K562 (cell line): ENCODE results near the gene ANKMY1. TPM values are rescaled to one million over a fixed set of nuclear protein-coding genes. Genes with fewer than 3 reads are reported as not detected.

Experiments used
- CEBPG ChIP-seq, 3 experiments: fragments of 200-800 bp in 1 of 3; sonication (Bioruptor generic) in 1 of 3; sonication (generic) in 1 of 3; formaldehyde crosslinking in 1 of 3; IDR thresholded peaks in 2 of 3; conservative IDR thresholded peaks in 1 of 3; 2 replicates each; pipeline versions ENCODE4 v1.6.1 to v1.8.0; 2016 to 2022; ENCODE audit warnings: missing compliant biosample characterization in 2 of 3, missing genetic modification characterization in 2 of 3, mild to moderate bottlenecking in 1 of 3, missing genetic modification reagents in 1 of 3
- CREB1 ChIP-seq, 2 experiments: sonication (generic) in 1 of 2; formaldehyde crosslinking in 1 of 2; IDR thresholded peaks; 2 replicates each; pipeline versions ENCODE4 v1.6.1 to v1.8.0; 2012 to 2022; ENCODE audit warnings: inconsistent platforms in 1 of 2, mild to moderate bottlenecking in 1 of 2, missing genetic modification reagents in 1 of 2, moderate library complexity in 1 of 2
- CREB5 ChIP-seq: fragments of 250-450 bp; sonication (Bioruptor Pico); IDR thresholded peaks from 2 replicates; pipeline ENCODE4 v1.5.0; 2020; ENCODE audit warnings: mild to moderate bottlenecking
- ELF2 ChIP-seq: fragments of 250-450 bp; sonication (Bioruptor Pico); IDR thresholded peaks from 2 replicates; pipeline ENCODE4 v1.5.0; 2021; ENCODE audit warnings: mild to moderate bottlenecking
- KDM1A ChIP-seq, 2 experiments: fragments of 450-650 bp; IDR thresholded peaks; 2 replicates each; pipeline ENCODE4 v1.6.1; 2016; ENCODE audit warnings: mild to moderate bottlenecking in 2 of 2
- MAFF ChIP-seq: IDR thresholded peaks from 2 replicates; pipeline ENCODE4 v1.6.1; 2012; ENCODE audit warnings: low read length, improper control_type of control experiment
- MAZ ChIP-seq, 2 experiments: fragments of 450-650 bp in 1 of 2; sonication (generic) in 1 of 2; formaldehyde crosslinking; IDR thresholded peaks in 1 of 2; conservative IDR thresholded peaks in 1 of 2; 2 replicates each; pipeline versions ENCODE4 v1.4.0 to v1.5.0; 2020; ENCODE audit warnings: mild to moderate bottlenecking in 1 of 2, missing genetic modification reagents in 1 of 2
- MCM3 ChIP-seq: fragments of 450-650 bp; IDR thresholded peaks from 2 replicates; pipeline ENCODE4 v1.6.1; 2016
- MXI1 ChIP-seq: IDR thresholded peaks from 2 replicates; pipeline ENCODE4 v1.6.1; 2011; ENCODE audit warnings: low read depth, mild to moderate bottlenecking, improper control_type of control experiment, low read length
- NFIC ChIP-seq: fragments of 450-650 bp; IDR thresholded peaks from 2 replicates; pipeline ENCODE4 v1.6.1; 2017; ENCODE audit warnings: mild to moderate bottlenecking, inconsistent platforms
- NR2F6 ChIP-seq: fragments of 450-650 bp; formaldehyde crosslinking; IDR thresholded peaks from 2 replicates; pipeline ENCODE4 v1.4.0; 2020; ENCODE audit warnings: mild to moderate bottlenecking
- THAP7 ChIP-seq: fragments of 250-450 bp; sonication (Bioruptor Pico); IDR thresholded peaks from 2 replicates; pipeline ENCODE4 v1.5.0; 2021
- ZNF518B ChIP-seq: fragments of 250-450 bp; sonication (Bioruptor Pico); IDR thresholded peaks from 2 replicates; pipeline ENCODE4 v1.5.0; 2021; ENCODE audit warnings: mild to moderate bottlenecking, moderate library complexity
- ZZZ3 ChIP-seq: fragments of 450-650 bp; IDR thresholded peaks from 2 replicates; pipeline ENCODE4 v1.6.1; 2016; ENCODE audit warnings: antibody characterized with exemption, mild to moderate bottlenecking, moderate library complexity
- polyA plus RNA-seq, 8 experiments: library from polyadenylated mRNA; depleted of rRNA in 4 of 8; stranded (reverse) in 5 of 8; unstranded in 3 of 8; fragments of >200 nt; fragmentation: Nextera tagmentation in 2 of 8; fragmentation: Illumina TruSeq in 1 of 8; extraction: Ambion mirVana in 2 of 8; extraction: Trizol in 1 of 8; gene quantifications; 2 replicates each; pipeline versions ENCODE4 v1.2.1 to v1.2.3, GENCODE V29; 2011 to 2014; ENCODE audit warnings: inconsistent platforms in 1 of 8, missing spikeins in 1 of 8
- total RNA-seq, 7 experiments: library from RNA; depleted of rRNA in 6 of 7; stranded (reverse); fragments of >200 nt in 6 of 7; fragmentation: Illumina TruSeq in 2 of 7; extraction: Trizol in 2 of 7; gene quantifications; 2 replicates each; pipeline versions ENCODE4 v1.2.1 to v1.2.3, GENCODE V29; 2011 to 2021; ENCODE audit warnings: low replicate concordance in 1 of 7
- TF ChIP-seq, protein P1 (sequence below): sonication (generic); formaldehyde crosslinking; IDR thresholded peaks from 2 replicates; pipeline ENCODE4 v1.8.0; 2022; ENCODE audit warnings: mild to moderate bottlenecking, missing genetic modification reagents
- TF ChIP-seq, protein P2 (sequence below): IDR thresholded peaks from 3 replicates; pipeline ENCODE4 v1.6.1; 2011; ENCODE audit warnings: borderline replicate concordance, mild to moderate bottlenecking; ENCODE audit not compliant: insufficient read length, insufficient read depth
- TF ChIP-seq, protein P3 (sequence below): fragments of 250-450 bp; sonication (Bioruptor Pico); IDR thresholded peaks from 2 replicates; pipeline ENCODE4 v1.8.0; 2022; ENCODE audit warnings: moderate library complexity, mild to moderate bottlenecking, inconsistent platforms

Gene ANKMY1
- total and polyA plus RNA-seq, 9 of the 15 experiments (the other 6 are each of a cell fraction or from before 2014, with no cell fraction given): 0.75 to 15.1 (median 11.7) TPM

DNA sequence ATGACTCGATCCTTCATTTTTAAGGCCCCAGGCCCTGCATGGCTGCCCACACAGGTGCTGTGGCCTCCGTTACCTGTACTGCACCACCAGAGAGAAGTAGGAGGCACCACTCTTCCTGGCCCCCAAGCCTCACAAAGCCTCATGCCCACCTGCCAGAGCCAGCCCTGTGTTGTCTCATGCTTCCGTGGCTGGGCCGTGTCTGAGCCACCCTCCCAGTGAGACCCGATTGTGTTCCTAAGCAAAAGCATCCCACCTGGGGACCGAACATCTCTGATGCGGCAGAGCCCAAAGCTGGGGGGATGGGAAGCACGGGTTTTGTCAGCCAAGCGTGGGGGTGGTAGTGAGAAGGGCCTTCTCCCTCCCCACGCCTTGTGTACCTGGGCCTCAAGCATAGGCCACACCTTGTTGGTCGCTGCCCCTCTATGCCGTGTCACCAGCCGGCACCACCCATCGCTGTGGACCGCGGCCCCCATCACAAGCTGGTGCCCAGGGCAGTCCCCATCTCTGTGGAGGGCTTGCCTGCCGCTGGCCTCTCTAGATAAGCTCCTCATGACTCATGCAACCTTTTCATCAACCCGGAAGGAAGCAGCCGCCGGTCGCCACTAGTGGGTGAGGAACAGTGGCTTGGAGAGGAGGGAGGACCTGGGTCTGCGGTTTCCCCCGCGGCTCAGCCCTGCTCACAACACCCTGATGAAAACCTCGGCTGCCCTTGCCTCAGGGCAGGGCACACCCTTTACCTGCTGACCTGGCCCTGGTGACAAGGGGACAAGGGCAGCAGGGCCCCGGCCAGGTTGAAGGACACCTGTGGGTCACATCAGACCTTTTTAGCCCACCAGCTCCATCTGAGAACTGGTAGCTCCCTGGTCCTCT is 7.8 kb upstream of the ANKMY1 start (continued):
- TF ChIP-seq, protein P1, sequence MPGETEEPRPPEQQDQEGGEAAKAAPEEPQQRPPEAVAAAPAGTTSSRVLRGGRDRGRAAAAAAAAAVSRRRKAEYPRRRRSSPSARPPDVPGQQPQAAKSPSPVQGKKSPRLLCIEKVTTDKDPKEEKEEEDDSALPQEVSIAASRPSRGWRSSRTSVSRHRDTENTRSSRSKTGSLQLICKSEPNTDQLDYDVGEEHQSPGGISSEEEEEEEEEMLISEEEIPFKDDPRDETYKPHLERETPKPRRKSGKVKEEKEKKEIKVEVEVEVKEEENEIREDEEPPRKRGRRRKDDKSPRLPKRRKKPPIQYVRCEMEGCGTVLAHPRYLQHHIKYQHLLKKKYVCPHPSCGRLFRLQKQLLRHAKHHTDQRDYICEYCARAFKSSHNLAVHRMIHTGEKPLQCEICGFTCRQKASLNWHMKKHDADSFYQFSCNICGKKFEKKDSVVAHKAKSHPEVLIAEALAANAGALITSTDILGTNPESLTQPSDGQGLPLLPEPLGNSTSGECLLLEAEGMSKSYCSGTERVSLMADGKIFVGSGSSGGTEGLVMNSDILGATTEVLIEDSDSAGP (CRISPR knock-in tag): no peak
- TF ChIP-seq NFIC: peak; percentile 58
- TF ChIP-seq CEBPG (CRISPR knock-in tag; IDR thresholded peaks at IDR 0.05): peak; percentile 79
- TF ChIP-seq CEBPG (tag; conservative IDR thresholded peaks at IDR 0.05 in 1 of 2, IDR thresholded peaks at IDR 0.05 in 1 of 2): peak; percentile 61 to 75
- TF ChIP-seq MAZ (CRISPR knock-in tag; conservative IDR thresholded peaks at IDR 0.05 in 1 of 2, IDR thresholded peaks at IDR 0.05 in 1 of 2): peak in 1 of 2 experiments; percentile 48
- TF ChIP-seq MXI1: no peak
- TF ChIP-seq NR2F6 (CRISPR knock-in tag): 0 out of 2 replicates have a peak, but pooled peaks have one; percentile 4
- TF ChIP-seq THAP7 (CRISPR knock-in tag): no peak
- TF ChIP-seq MCM3: no peak
- TF ChIP-seq, protein P2, sequence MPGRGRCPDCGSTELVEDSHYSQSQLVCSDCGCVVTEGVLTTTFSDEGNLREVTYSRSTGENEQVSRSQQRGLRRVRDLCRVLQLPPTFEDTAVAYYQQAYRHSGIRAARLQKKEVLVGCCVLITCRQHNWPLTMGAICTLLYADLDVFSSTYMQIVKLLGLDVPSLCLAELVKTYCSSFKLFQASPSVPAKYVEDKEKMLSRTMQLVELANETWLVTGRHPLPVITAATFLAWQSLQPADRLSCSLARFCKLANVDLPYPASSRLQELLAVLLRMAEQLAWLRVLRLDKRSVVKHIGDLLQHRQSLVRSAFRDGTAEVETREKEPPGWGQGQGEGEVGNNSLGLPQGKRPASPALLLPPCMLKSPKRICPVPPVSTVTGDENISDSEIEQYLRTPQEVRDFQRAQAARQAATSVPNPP: no peak
- TF ChIP-seq CREB5 (CRISPR knock-in tag): no peak
- TF ChIP-seq KDM1A (IDR thresholded peaks at IDR 0.05): peak; percentile 83 to 88
- peak; percentile 82 for TF ChIP-seq ELF2 (CRISPR knock-in tag)
- TF ChIP-seq, protein P3, sequence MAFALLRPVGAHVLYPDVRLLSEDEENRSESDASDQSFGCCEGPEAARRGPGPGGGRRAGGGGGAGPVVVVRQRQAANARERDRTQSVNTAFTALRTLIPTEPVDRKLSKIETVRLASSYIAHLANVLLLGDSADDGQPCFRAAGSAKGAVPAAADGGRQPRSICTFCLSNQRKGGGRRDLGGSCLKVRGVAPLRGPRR (CRISPR knock-in tag): no peak
- TF ChIP-seq CREB1 (IDR thresholded peaks at IDR 0.05): no peak
- TF ChIP-seq CREB1 (CRISPR knock-in tag; IDR thresholded peaks at IDR 0.05): no peak; the same call in 1 of the 2 replicates
- no peak for TF ChIP-seq ZNF518B (CRISPR knock-in tag)
- TF ChIP-seq ZZZ3: no peak
- no peak for TF ChIP-seq MAFF
